GM21423 (cell line): ENCODE results near the gene DCBLD1.

ENCODE experiments used
- ATAC-seq: cut with Tn5 transposase; IDR thresholded peaks from one replicate; pipeline ENCODE4 v1.9.1; 2021; ENCODE audit warnings: mild to moderate bottlenecking, moderate library complexity; ENCODE audit not compliant: unreplicated experiment

DCBLD1 gene

GRCh38 chr6:117525607-117526006 is 43.1 kb downstream of the DCBLD1 start:
- ATAC-seq, result no peak

DNA sequence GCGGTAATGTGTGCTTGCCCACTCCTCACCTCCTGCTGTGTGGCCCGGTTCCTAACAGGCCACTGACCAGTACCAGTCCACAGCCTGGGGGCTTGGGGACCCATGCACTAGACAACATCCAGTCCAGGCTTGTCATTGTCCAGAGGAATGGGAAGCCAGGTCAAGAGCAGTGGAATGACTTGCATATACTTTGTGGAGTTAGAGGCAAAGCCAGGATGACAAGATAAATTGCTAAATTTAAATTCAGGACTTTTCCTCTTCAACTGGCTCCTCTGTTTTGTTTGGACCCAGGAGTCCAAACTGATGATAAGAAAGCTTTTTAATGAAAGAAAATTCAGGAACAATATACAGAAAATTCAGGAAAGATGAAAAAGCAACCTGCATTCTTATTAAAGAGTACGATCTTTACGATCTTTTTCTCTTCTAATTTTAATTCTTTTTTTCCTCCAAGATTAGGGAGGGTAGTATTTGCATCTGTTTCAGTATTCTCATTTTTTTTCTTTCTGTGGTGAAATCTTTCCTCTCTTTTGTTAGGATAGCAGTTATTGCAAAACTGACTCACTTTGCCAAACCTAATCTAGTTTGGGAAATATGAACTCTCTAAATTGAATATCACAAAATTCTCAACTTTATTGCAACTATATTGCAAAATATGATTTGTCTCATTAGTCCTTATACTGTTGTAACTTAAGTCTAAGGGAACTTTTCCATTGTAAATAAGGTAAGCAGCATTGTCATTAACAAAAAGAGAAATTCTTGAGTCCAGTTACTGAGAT is 48.2 kb downstream of the DCBLD1 start:
- no peak for ATAC-seq

GRCh38 chr6:117531346-117531745 is 48.9 kb downstream of the DCBLD1 start:
- ATAC-seq, result no peak

GRCh38 chr6:117531809-117532725 is 49.6 kb downstream of the DCBLD1 start:
- no peak for ATAC-seq

DNA sequence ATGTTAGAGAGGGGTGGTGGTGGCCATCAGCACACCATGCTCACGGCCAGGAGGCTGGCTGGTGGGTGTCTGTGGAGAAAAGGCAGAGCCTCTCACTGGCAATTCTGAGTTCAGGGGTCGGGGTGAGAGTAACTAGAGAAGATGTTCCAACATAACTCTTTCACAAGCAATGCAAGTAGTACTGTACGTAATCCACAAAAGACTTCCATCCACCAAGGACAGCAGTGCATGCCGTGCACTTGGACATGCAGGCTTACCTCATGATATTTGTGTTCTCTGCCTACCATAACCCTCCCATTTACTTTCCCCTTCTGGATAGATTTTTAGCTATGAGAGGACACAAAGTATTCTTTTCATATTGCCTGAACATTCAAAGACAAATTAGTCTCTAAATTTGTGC is 51.3 kb downstream of the DCBLD1 start:
- no peak for ATAC-seq

GRCh38 chr6:117534974-117535373 is 52.5 kb downstream of the DCBLD1 start:
- no peak for ATAC-seq

- no peak for ATAC-seq
Observed at GRCh38 chr6:117536317-117536716, 53.8 kb downstream of the DCBLD1 start.

DNA sequence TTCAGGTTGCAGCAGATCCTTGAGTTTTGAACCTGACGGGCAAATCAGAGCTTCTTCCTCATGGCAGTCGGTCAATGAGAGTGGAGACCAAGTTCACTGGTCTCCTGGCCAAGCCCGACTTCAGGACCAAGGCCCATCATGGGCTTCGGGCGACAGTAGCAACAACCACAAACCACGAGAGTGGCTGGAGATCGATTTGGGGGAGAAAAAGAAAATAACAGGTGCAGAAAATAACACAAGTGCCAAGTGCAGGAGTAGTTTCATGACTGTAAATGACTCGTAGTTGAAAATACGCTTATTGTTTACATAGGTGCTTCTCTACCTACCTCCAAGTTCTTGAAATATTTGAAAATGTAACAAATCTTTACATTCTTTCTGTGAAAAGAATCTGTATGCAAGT is 56.1 kb downstream of the DCBLD1 start:
- no peak for ATAC-seq

- ATAC-seq, result no peak
Observed at GRCh38 chr6:117540670-117541069, 58.2 kb downstream of the DCBLD1 start.

GRCh38 chr6:117542493-117542892 is 60.0 kb downstream of the DCBLD1 start:
- ATAC-seq, result no peak

DNA sequence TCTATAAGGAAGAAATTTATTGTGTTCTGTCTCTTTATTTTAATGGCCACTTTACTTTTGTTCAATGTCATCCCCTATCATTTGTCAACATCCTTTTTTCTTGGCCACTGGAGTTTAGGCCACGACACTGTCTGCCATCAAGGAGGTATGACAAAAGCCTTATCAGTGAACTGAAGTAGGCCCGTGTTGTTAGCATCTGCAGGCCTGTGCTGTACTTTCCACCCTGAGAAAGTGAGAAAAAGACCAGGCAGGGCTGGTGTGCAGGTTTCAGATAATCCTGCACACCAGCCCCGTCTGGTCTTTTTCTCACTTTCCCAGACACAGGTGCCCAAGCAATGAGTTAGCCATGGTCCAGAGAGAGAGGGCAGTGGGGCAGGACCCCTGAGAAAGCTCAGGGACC is 62.2 kb downstream of the DCBLD1 start:
- ATAC-seq, result no peak

GRCh38 chr6:117545161-117545595 is 62.7 kb downstream of the DCBLD1 start:
- ATAC-seq, result no peak

DNA sequence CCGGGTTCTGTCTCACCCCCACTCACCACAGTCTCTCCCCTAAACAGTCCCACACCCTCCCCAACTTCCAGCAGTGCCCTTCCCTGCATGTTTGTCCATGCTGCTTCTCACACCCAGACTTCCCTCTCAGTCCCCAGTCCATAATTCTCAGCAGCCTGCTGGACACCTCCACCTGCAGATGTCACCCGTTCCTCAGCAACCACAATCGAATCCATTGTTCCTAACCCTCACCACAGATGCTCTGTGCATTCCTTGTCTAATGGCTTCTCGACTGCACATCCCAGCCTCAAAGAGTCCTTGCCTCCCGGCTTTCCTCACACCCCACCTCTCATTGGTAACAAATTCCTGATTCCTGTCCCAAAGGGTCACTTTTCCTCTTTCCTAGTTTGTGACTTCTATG is 64.2 kb downstream of the DCBLD1 start:
- ATAC-seq, result no peak

DNA sequence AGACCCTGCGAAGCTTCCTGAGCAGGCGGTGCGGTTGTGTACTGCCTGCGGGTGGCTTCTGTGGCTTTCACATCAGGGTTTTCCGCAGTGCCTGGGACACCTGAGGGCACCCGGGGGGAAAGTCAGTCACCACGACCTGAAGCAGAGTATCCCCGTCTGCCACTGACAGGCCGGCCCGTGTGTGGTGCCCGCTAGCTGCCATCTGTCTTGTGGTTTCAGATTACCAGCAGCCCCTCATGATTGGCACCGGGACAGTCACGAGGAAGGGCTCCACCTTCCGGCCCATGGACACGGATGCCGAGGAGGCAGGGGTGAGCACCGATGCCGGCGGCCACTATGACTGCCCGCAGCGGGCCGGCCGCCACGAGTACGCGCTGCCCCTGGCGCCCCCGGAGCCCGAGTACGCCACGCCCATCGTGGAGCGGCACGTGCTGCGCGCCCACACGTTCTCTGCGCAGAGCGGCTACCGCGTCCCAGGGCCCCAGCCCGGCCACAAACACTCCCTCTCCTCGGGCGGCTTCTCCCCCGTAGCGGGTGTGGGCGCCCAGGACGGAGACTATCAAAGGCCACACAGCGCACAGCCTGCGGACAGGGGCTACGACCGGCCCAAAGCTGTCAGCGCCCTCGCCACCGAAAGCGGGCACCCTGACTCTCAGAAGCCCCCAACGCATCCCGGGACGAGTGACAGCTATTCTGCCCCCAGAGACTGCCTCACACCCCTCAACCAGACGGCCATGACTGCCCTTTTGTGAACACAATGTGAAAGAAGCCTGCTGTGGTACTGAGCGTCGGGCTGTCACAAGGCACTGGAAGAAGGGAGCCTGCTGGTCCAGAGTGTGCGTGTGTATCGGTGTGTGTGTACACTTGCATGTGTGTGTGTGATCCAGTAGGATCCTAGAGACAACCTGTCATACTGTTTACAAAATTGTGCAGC is 65.5 kb downstream of the DCBLD1 start:
- ATAC-seq, result peak; percentile 62

GRCh38 chr6:117548797-117549301 is 66.4 kb downstream of the DCBLD1 start:
- ATAC-seq, result no peak

DNA sequence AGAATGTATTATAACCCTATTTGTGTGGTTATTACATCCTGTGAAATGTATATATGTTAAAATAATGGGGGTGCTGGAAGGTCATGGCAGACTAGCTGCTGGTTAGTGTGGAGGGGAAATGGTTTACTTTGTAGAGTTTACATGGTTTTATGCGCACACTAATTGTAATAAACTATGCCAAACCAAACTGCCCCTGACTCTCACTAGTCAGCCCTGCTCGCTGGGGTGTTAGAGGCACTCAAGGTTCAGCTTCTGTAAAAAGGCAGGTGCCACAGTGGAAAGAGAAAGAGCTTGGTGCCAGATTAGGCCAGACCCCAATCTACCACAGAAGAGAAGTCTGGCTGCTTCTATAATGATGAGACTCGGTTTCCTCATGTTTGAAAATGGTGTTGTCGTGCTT is 67.1 kb downstream of the DCBLD1 start:
- no peak for ATAC-seq

DNA sequence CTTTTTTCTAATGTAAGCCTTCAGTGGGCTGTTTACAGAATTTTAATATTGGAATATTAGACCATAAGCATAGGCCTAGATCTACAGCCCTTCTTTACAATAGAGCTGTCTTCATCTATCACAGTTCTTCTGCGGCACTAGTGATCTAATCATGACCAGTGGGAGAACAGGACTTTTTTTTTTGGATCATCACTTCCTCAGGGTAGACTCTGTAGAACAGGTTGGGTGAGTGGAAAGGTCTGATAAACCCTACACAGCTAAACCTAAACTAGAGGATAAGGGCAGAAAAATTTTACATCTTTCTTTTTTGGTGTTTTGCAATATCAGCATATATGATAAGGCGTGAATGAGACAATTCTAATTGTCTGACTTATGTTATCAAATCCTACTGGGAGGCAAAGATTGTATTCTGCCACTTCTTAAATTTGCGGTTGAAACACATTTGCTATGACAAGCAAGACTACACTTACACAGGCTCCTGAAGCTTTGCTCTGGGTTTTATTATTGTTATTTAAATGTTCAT is 67.7 kb downstream of the DCBLD1 start:
- no peak for ATAC-seq

DNA sequence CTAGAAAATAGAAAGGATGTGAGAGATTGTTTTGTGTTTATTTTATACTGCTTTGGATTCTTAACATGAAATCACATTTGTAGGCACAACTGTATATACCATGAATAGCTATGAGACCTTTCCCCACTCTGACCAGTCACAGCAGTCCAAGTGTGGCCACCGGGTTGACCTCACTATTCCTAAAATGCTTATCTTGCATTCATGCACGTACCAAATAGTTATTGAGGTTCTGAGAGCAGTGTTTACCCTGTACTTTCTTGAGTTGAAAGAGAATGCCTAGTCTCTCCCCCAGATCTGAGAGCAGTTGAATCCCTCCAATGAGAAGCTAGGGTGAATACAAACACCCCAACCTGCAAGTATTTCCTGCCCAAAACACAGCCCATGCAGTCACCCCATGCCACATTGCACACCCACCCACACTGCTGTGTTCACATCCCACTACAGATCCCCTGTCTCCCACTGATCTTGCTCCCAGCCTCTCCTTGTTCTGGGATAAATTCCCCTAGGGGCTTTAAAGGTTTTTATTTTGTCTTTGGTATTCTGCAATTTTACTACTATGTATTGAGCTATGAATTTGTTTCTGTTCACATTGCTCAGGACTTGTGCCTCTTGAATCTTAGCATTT is 68.3 kb downstream of the DCBLD1 start:
- ATAC-seq, result no peak

GRCh38 chr6:117552618-117553017 is 70.1 kb downstream of the DCBLD1 start:
- ATAC-seq, result no peak

- no peak for ATAC-seq
Observed at GRCh38 chr6:117553142-117553541, 70.7 kb downstream of the DCBLD1 start.
